Germinal center (tissue), 1 donor: ENCODE results near the gene MAGEL2.

Experiments used
- DNase-seq: peaks from one replicate; pipeline ENCODE4 v3.0.0; 2012; ENCODE audit warnings: mixed read lengths, low spot score

Gene MAGEL2

DNA sequence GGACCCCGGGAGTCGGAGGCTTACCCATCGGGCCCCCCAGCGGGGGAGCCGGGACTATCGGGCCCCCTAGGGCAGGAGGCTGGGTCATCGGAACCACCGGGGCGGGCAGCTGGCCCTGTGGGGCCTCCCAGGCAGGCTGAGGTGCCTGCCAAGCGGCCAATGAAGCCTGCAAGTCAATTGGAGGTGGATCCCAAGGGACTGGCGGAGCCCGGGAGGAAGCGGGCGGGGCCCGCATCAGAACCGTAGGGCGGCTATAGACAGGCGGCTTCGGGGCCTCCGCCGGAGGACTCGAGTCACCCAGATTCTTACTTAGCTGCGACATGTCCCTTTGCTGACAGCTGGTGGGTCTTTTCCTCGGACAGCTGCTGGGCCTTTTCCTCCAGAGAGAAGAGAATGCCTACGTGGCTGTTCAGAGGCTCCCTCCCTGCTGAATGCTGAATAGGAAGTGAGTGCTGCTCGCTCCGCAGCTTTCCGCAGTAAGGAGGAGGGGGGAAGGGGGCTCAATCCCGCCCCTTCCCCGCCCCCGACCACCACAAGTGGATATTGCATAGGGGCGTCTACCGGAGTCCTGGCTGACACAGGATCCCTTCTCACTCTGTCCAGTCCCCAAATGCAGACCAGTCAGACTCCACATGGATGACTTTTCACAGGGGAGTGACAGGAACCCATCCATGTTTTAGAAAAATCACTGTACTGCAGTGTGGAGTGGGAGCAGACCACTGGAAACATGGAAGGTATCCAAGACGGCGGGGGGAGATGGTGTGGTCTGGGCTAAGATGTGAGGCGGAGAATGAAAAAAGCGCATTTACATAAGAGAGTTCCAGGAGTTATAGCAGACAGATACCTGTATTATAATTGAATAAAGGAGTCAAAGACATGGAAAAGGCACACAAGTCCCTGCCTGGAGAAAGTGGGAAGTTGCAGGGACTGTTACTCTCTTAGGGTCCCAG, at the start of gene MAGEL2:
MAGEL2 (minus strand) TSS at position 447 of the 950 bp plus-strand sequence; CDS start at position 322, 125 bp downstream.
- no peak for DNase-seq

DNA sequence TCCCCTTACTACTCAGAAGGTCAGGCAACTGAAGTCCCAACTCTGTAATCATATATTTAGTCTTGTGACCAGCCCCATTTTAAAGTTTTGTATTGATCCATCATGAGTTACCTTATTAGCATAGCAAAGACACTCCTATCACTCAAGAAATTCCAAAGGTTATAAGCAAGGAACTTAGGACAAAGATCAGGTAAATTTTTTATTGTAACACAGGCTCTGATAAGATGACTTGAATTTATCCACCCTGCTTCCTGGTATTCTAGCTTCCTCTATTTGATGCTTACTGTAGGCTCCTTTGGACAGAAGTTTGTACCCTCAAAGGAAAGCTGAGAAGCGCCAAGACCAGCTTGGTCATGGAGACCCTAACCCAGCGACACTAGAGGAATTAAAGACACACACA, 47.6 kb upstream of the MAGEL2 start:
- no peak for DNase-seq

DNA sequence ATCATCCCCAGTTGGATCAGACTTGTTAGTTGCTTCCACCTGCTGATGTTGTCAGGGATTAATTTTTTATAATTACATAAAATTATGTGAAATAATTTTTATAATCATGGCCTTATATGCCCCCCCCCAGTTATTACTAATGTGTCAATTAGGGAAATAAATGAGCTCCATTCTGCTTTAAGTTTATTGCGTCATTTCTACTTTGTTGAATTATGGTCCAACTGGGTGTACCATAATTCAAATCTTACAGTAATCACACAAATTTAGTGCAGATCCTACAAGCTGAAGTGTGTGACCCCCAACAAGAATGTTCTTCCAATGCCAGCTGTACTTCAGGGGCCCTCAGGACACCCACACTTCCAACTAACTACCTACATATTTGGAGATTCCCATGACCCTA, 46.9 kb upstream of the MAGEL2 start:
- no peak for DNase-seq

DNA sequence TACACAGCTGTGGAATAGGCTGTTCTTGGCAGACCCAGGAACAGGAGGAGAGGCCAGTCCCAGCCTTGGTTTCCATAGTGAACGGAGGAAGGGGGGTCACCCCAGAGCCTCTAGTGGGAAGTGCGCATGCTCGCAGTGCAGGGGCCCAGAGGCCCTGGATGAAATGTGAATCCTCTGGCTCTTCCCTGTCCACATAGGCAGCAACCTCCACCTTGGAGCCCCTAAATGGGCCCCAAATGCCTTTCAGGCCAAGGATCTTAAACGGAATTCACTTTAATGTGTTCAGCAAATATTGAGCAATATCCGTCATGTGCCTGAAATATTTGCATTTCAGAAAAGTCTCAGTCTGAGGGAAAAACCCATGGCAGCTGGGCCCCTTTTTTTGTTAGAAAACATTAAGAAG, 42.8 kb upstream of the MAGEL2 start:
- DNase-seq: no peak

DNA sequence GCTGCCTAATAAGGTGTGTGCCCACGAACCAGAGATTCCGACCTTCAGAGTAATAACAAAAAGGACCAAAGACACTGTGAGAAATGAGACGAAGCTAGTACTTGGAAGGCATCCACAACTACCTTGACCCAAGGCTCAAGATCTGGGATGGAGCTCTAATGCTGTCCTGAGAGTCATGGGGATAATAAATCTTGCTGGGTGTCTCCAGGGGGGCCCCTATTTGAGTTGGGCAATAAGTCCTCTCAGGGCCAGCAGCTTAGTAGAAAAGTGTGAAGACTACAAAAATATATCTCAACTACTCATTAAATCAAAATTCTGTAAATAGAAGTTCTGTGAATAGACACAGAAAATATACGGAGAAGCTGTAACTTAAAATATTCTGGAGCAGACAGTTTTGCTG, 42.3 kb upstream of the MAGEL2 start:
- no peak for DNase-seq

DNA sequence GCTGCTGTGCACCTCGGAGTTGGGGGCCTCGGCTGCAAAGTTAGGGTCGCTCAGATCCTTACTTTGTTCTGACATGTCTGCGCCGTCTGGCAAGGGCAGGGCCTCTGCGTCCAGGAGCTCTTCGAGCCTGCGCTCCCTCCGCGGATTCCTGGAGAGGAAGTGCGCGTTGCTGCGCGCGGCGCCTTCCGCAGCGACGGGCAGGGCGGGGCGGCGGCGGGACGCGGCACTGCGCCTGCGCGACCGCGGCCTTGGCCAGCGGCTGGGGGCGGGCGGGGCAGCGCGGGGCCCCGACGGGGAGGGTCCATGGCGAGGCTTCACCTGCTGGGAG, 39.4 kb upstream of the MAGEL2 start, which contains the start of gene NDN:
NDN (minus strand) TSS at position 163 of the 328 bp plus-strand sequence; CDS start at position 75, 88 bp downstream.
- peak; percentile 12 for DNase-seq

DNA sequence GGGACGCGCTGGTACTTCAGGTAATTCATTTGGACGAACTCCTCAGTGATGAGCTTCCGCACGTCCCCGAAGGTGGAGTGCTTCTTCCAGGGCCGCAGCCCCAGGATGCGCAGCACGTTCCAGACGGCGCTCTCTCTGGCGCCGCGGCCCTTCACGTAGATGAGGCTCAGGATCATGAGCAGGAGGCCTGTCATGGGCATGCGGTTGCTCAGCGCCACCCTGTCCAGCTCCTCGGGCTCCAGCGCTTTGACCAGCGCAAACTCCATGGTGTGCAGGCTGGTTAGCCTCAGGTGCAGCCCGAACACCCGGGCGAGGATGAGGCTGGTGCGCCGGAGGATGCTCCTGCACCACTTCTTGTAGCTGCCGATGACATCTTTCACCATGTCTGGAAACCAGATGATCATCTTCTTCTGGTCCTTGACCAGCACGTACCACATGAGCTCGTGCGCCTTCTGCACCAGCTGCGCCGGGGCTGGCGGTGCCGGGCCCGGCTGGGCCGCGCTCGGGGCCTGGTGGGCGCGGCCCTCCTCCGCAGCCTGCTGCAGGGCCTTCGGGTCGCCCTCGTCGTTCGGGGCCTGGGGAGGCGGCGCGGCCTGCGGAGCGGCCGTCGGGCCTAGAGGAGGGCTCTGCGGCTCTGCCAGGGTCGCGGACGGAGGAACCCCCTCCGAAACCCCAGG, 38.9 kb upstream of the MAGEL2 start:
- DNase-seq: no peak

DNA sequence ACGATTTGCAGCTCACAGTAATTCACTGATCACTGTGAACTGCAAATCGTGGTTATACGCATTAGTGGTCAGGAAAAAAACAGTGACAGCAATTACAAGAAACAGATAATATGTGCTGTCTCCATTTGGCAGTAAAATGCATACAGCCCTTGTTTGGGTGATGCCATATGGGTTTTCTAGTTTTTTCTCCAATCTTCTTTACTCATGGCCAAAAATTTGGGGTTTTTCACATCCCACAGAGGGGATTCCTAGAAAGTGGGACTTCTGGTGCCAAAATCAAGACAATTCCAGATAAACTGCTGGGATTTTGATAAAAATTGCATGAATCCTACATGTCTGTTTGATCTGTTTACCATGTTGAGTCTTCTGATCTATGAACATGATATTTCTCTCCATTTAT, 23.8 kb upstream of the MAGEL2 start:
- no peak for DNase-seq

DNA sequence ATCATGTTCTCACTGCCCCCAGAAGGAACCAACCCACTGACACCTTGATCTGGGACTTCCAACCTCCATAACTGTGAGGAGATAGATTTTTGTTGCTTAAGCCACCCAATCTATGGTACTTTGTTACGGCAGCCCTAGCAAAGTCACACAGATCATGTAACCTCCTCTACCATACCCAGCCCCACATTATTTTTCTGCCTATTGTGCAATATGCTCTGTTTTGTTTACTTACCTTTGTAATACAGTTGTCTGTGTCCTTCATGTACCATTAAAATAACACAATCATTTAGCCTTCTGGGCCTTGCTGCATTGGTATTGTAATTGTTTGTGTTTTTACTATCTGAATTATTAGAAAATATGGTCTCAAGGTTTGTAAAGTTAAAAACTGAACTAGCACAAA, 23.3 kb upstream of the MAGEL2 start:
- no peak for DNase-seq

DNA sequence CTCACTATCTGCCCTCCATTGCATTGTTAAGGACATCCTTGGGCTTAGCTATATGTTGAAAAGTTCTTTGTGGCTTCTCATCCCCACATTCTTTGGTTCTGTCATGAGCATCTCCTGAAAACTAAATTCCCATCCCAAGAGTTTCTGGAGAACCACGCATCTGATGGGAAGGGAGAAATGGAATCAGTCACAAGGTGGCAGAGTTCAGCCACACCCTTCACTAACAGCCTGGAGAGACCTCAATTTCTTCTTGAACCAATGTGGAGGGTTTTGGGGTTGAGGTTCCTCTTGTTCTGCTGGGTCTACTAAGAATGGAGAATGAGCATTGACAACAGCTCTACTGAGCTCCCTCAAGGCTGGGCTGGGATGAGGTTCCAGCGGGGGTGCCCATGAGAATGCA, 15.6 kb upstream of the MAGEL2 start:
- no peak for DNase-seq

DNA sequence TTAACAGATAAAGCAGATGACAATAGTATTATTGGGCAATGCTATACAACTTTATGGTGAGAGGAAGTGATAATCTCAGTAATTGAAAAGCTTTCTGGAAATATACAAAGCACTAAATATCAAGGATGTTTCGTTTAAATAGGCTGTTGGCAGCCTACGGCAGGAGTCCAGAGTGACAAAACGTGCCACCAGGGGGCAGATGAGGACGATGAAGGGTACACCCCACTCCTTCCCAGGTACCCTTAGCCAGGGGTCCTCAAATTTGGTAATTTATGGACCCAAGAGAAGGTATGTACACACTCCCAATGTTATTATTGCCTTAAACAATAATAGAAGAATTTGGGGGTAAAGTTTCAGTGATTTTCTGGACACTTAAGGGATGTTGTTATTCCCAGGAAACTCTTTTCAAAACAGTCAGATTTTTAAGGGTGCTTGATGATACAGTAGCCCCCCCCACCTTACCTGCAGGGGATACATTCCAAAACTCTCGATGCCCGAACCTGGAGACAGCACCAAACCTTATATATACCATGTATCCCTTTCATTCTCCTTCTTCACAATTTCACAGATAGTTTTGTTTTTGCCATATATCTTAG, 1.4 kb upstream of the MAGEL2 start:
- peak; percentile 10 for DNase-seq

DNA sequence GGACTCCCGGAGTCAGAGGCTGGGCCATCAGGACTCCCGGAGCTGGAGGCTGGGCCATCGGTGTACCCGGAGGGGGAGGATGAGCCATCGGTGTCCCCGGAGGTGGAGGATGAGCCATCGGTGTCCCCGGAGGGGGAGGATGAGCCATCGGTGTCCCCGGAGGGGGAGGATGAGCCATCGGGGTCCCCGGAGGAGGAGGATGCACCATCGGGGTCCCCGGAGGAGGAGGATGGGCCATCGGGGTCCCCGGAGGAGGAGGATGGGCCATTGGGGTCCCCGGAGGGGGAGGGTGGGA, 719 bp downstream of the MAGEL2 start:
- DNase-seq: no peak

DNA sequence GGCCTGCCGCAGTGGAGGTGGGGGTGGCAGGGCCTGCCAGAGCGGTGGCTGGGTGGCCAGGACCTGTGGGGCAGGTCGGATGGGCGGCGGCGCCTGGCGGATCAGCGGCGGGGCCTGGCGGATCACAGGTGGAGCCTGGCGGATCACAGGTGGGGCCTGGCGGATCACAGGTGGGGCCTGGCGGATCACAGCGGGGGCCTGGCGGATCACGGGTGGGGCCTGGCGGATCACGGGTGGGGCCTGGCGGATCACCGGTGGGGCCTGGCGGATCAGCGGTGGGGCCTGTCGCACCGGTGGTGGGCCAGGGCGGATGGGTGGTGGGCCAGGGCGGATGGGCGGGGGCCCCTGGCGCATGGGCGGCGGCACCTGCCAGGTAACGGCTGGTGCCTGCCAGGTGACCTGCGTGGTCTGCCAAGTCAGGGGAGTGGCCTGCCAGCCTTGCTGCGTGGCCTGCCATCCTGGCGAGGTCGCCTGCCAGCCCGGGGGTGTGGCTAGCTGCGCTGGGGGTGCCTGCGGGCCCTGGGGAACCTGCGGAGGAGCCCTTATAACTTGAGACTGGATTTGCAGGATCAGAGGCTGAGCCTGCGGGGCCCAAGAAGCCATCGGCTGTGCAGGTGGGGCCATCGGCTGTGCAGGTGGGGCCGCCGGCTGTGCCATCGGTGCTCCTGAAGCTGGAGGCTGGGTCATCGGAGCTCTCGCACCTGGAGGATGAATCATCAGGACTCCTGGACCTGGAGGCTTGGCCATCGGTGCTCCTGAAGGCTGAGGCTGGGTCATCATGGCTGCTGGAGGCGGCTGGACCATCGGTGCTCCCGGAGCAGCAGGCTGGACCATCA, 1.3 kb downstream of the MAGEL2 start:
- DNase-seq: no peak

DNA sequence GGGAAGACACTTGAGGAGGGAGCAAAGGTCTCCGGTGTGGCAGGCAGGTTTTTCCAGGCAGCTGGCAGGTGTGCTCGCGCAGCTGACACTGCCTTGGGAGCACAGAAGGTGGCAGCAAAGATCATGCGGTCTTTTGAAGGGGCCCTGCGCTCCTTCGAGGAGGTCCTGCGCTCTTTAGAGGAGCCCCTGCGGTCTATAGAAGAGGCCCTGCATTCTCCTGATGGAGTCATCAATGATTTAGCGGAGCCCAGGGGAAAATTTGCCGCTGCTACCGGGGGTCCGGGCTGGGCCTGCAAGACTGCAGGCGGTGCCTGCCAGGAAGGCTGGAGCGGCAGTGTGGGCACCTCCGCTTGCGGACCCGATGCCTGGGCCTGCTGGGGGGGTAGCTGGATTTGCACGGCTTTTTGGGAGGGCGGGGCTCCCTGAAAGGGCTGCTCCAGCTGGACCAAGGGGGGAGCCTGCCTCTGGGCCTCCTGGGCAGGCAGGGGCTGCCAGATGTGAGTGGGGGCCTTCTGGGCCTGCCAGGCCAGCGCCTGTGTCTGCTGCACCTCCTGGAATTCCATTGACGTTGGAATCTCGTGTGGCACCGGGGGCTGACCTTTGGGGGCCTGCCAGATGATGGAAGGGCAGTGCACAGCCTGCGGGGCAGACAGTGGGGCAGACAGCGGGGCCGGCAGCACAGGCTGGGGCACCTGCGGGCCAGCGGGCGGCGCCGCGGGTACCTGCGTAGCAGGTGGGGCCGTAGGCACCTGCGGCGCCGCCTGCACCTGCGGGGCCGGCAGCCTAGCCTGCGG, 2.1 kb downstream of the MAGEL2 start:
- no peak for DNase-seq

DNA sequence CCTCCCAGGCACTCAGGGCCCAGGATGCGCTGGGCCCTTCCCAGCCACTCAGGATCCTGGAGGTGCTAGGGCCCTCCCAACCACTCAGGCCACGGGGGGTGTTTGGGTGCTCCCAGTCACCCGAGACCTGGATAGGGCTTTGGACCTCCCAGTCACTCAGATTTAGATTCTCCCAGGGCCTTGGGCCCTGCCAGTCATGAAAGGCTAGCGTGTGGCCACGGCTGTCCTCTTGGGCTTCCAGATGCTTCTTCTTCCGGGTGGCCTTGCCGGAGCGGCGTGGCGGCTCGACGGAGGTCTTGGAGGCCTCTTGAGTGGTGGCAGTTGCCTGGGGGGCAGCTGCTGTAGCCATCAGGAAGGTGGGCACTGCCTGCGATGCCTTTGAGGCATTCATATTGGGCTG, 2.8 kb downstream of the MAGEL2 start:
- no peak for DNase-seq

DNA sequence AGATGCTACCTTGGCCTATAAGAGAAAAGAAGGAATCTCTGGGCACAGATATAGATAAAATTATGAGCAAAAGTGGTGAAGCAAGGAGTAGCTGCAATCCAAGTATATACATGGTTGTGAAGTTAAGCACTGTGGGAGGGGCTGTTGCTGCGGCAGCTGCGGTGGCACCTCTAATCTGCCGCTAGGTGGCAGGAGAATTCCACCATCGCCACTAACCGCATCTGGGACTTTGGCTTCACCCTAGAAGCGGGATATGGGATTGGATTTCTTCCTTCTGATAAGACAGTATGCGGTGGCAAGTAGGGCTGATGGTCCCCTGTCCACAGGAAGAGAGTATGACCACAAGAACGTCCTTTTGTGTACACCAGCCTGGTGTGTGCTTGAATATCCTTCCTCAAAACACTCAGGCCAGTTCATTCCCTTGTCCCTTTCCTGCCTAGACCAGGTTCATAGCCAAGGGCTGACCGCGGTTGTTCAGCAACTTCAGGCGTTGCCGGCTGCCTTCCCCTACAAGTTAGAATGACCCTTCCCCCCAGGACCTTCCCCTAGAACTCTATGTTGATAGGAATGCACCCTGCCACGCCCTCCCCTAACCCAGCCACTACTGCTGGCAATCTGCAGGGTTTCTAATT, 5.1 kb downstream of the MAGEL2 start:
- peak; percentile 36 for DNase-seq

DNA sequence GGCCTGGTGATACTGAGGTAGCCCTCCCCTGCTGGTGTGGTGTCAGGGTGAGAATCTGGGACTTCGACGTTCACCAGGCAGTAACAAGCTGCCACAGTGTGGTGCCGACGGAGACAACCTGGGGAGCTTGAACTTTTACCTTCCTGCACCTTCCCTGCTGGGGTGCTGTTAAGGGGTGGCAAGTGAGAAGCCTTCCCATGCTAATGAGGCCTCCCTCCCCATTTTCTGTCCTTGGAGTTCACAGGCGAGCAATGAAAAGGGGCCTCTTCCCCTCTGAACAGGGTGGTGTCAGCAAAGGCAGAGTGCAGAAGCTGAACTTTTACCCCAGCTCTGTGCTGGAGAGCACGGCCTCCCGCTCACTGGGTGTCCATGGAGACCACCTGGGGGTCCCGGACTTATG, 13.5 kb downstream of the MAGEL2 start:
- DNase-seq: no peak

DNA sequence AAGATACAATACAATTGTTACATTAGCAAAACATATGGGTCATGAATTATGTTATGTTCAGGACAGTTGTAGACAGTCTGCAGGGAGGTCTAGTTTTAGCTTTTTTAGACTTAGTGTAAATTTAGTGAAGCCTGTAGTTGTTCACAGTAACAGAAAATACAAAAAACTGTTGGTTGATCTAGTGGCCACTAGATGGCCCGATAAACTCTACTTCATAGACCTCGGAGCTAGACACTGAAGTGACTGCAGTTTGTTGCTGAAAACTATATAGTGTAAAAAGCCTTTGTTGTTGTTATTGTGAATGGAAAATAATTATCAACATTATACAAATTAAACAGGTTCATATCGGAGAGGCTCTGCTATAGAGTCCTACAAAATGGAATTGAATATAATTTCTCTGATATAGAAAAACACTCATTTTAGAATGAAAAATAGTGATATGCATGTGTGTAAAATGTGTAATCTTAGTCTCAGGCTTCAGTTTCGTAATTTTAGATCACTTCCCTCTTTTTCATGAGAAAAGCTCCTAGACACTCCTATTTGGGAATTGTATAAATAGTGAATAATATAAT, 18.3 kb downstream of the MAGEL2 start:
- no peak for DNase-seq

DNA sequence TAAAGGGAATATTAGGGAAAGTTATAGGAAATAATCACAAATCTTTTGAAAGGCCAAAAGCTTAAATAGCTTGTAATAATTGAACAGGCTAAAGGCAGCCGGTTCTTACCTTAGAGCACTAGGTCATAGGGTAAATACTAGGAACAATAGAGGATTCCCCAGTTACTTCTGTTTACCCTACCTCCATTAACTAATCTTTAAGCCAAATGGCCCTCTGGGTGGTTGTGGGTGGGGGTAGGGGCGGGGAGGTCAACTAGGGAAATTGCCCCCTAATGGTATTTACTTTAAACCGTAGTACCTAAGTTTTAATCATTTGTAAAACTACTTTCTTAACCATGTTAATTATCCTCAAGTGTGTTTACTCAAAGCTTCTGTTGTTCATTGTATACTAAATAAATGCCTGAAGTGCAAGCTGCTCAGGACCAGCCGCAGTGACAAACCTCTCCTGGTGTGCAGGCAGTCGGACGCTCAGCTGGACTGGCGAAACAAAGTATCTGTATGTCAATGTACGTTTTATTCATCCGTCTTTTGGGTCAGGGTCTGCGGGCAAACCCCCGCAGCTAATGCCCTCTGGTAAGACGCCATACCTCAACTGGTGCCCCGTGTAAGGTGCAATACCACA, 18.9 kb downstream of the MAGEL2 start:
- DNase-seq: no peak

DNA sequence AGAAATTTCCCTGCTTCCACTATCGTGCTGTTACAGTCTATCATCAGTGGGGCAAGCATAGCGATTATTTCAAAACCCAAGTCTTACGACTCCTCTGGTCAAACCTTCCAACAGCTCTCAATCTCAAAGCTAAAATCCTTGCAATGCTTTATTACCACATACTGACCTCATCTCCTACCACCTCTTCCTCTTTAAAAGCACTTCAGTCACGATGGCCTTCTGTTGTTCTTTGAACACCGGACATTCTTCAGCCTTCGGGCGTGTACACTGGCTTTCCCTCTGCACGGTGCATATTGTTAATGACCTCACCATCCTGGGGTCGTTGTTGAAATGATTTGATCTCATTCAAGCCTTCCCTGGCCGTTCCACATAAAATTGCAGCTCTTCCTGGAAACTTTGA, 31.1 kb downstream of the MAGEL2 start:
- DNase-seq: no peak
